ENCODE data around the gene GBX1. TPM values are rescaled to one million over a fixed set of nuclear protein-coding genes. Genes with fewer than 3 reads are reported as not detected.

Gene GBX1
- polyA plus RNA-seq, 1 donor (not counting 4 experiments of a cell fraction or from before 2014, with no cell fraction given) = not detected

- Histone ChIP-seq H3K4me2 (ENCODE audit: control insufficient read depth, extremely low read depth, insufficient read depth, low read depth, low read length) (peak overlapping the region; percentile 96), H2AFZ (ENCODE audit: control insufficient read depth, low read length) (no peak overlapping the region), H3K4me1 (ENCODE audit: control insufficient read depth, extremely low read depth, insufficient read depth, low read length) (peaks cover 26% of the 10 kb centered on the region), H3K9me3 (ENCODE audit: control insufficient read depth, low read depth, low read length) (no peaks in the 10 kb centered on the region), H3K27ac (ENCODE audit: control insufficient read depth, insufficient read depth, low read length) (peak overlapping the region; percentile 8), H4K20me1 (ENCODE audit: control insufficient read depth, extremely low read depth, insufficient read depth, low read length) (peaks cover 6% of the 10 kb centered on the region), H3K9me1 (ENCODE audit: control insufficient read depth, extremely low read depth, insufficient read depth, low read length) (no peaks in the 10 kb centered on the region), H3K36me3 (ENCODE audit: control insufficient read depth in 2 of 2, extremely low read depth in 1 of 2, insufficient read depth in 2 of 2, low read length in 2 of 2) (peaks cover 30 to 36% of the 10 kb centered on the region in 2 experiments), H3K79me2 (ENCODE audit: control insufficient read depth, insufficient read depth, low read length) (peaks cover 46% of the 10 kb centered on the region), H3K27me3 (ENCODE audit: control insufficient read depth, extremely low read depth, insufficient read depth, low read length) (no peaks in the 10 kb centered on the region), H3K9ac (ENCODE audit: control insufficient read depth, extremely low read depth, insufficient read depth, low read length) (peak overlapping the region; percentile 80), H3K4me3 (ENCODE audit: control insufficient read depth in 2 of 3, extremely low read depth in 1 of 3, insufficient read depth in 2 of 3, low read depth in 1 of 3, low read length in 3 of 3) (peak overlapping the region; percentile 53 to 81 (median 81))
- TF ChIP-seq EZH2 (IDR thresholded peaks at IDR 0.05; ENCODE audit: low read length) = no peak
- TF ChIP-seq, protein P1, sequence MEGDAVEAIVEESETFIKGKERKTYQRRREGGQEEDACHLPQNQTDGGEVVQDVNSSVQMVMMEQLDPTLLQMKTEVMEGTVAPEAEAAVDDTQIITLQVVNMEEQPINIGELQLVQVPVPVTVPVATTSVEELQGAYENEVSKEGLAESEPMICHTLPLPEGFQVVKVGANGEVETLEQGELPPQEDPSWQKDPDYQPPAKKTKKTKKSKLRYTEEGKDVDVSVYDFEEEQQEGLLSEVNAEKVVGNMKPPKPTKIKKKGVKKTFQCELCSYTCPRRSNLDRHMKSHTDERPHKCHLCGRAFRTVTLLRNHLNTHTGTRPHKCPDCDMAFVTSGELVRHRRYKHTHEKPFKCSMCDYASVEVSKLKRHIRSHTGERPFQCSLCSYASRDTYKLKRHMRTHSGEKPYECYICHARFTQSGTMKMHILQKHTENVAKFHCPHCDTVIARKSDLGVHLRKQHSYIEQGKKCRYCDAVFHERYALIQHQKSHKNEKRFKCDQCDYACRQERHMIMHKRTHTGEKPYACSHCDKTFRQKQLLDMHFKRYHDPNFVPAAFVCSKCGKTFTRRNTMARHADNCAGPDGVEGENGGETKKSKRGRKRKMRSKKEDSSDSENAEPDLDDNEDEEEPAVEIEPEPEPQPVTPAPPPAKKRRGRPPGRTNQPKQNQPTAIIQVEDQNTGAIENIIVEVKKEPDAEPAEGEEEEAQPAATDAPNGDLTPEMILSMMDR (optimal IDR thresholded peaks at IDR 0.05 in 1 of 3, IDR thresholded peaks at IDR 0.05 in 1 of 3, conservative IDR thresholded peaks at IDR 0.05 in 1 of 3; ENCODE audit: extremely low read depth in 1 of 3, insufficient read depth in 2 of 3, low read length in 3 of 3) = no peak
- FAIRE-seq (no peak), DNase-seq (ENCODE audit: low read depth, low spot score) (no peak)
- dilution Hi-C loops (cut with MboI; ENCODE audit: extremely low pct_ligation_motif_present, low sequenced_read_pairs) = no loop called here
Measured at GRCh38 chr7:151117565-151117964, 49.9 kb downstream of the GBX1 start.

DNA sequence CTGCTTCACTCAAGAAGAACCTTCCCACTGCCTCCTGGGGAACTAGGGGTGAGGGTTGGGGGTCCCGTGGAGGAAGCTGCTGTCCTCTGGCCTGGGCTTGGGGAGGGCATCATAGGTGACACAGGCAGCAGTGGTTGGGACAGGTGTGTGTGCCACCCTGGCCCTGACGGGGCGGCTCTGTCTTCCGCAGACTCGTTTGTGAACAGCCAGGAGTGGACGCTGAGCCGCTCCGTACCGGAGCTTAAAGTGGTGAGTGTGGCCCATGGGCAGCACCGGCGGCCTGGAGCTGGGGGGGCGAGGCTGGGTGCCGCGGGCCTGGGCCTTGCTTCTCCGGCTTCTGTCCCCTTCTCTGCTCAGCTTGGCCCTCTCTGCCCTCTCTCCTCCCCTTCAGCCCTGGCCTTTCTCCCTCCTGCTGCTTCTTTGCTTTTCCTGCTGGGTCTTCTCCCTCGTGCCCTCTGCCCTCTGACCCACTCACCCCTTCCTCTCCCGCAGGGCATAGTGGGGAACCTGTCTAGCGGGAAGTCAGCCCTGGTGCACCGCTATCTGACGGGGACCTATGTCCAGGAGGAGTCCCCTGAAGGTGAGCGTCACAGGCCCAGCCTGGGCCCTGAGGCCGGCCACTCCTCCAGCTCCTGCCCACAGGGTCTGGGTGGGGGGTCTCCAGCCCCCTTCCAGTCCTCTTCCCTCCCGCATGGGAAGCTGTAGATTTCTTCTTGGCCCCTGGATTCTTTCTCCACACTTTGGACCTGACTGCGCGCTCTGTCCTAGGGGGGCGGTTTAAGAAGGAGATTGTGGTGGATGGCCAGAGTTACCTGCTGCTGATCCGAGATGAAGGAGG is 50.7 kb downstream of the GBX1 start:
- Histone ChIP-seq H3K9ac (ENCODE audit: control insufficient read depth, extremely low read depth, insufficient read depth, low read length) (peak overlapping the region; percentile 80), H3K4me1 (ENCODE audit: control insufficient read depth, extremely low read depth, insufficient read depth, low read length) (peaks cover 26% of the 10 kb centered on the region), H3K79me2 (ENCODE audit: control insufficient read depth, insufficient read depth, low read length) (peaks cover 53% of the 10 kb centered on the region), H3K27ac (ENCODE audit: control insufficient read depth, insufficient read depth, low read length) (peak overlapping the region; percentile 70), H3K4me2 (ENCODE audit: control insufficient read depth, extremely low read depth, insufficient read depth, low read depth, low read length) (peak overlapping the region; percentile 96), H3K9me3 (ENCODE audit: control insufficient read depth, low read depth, low read length) (no peaks in the 10 kb centered on the region), H3K36me3 (ENCODE audit: control insufficient read depth in 2 of 2, extremely low read depth in 1 of 2, insufficient read depth in 2 of 2, low read length in 2 of 2) (peaks cover 30 to 32% of the 10 kb centered on the region in 2 experiments), H2AFZ (ENCODE audit: control insufficient read depth, low read length) (no peak overlapping the region), H3K27me3 (ENCODE audit: control insufficient read depth, extremely low read depth, insufficient read depth, low read length) (no peaks in the 10 kb centered on the region), H3K4me3 (ENCODE audit: control insufficient read depth in 2 of 3, extremely low read depth in 1 of 3, insufficient read depth in 2 of 3, low read depth in 1 of 3, low read length in 3 of 3) (peak overlapping the region; percentile 53 to 81 (median 81)), H4K20me1 (ENCODE audit: control insufficient read depth, extremely low read depth, insufficient read depth, low read length) (peaks cover 6% of the 10 kb centered on the region), H3K9me1 (ENCODE audit: control insufficient read depth, extremely low read depth, insufficient read depth, low read length) (no peaks in the 10 kb centered on the region)
- TF ChIP-seq, protein P1 (optimal IDR thresholded peaks at IDR 0.05 in 1 of 3, IDR thresholded peaks at IDR 0.05 in 1 of 3, conservative IDR thresholded peaks at IDR 0.05 in 1 of 3; ENCODE audit: extremely low read depth in 1 of 3, insufficient read depth in 2 of 3, low read length in 3 of 3) = no peak
- TF ChIP-seq EZH2 (IDR thresholded peaks at IDR 0.05; ENCODE audit: low read length) = no peak
- FAIRE-seq (no peak), DNase-seq (ENCODE audit: low read depth, low spot score) (no peak)
- dilution Hi-C loops (cut with MboI; ENCODE audit: extremely low pct_ligation_motif_present, low sequenced_read_pairs) = no loop called here
